ENCODE measurements around the gene SRP68.

SRP68 gene

DNA sequence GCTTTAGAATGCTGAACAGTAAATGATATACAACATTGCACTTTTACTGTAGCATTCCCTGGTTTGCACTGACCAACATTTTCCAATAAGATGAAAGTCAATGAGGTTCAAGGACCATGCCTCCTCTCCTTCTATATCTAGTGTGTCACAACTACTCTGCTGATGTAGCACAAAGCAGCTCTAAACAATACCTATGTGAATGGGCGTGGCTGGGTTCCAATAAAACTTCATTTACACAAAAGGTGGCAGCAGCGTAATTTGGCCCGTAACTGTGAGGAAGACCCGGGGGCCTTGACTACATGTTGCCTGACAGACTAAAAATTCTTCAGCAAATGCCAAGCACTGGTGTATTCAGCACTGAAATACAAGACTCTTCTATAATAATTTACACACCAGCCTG lies 6.5 kb downstream of the SRP68 start:
- no peak for TF ChIP-seq FOXP2 (optimal IDR thresholded peaks at IDR 0.05; ENCODE audit: borderline replicate concordance, extremely low read depth, extremely low read length, insufficient read depth)
- TF ChIP-seq POLR2AphosphoS5 (IDR thresholded peaks at IDR 0.05; ENCODE audit: low read depth, low read length): no peak
- no peak for TF ChIP-seq TAF1 (IDR thresholded peaks at IDR 0.05; ENCODE audit: borderline replicate concordance, insufficient read depth, low read length)
- TF ChIP-seq SIN3A (IDR thresholded peaks at IDR 0.05; ENCODE audit: borderline replicate concordance, insufficient read depth, low read length): no peak
- no peak for TF ChIP-seq REST (IDR thresholded peaks at IDR 0.05; ENCODE audit: insufficient read depth in 1 of 2, low read depth in 2 of 2, low read length in 2 of 2)

DNA sequence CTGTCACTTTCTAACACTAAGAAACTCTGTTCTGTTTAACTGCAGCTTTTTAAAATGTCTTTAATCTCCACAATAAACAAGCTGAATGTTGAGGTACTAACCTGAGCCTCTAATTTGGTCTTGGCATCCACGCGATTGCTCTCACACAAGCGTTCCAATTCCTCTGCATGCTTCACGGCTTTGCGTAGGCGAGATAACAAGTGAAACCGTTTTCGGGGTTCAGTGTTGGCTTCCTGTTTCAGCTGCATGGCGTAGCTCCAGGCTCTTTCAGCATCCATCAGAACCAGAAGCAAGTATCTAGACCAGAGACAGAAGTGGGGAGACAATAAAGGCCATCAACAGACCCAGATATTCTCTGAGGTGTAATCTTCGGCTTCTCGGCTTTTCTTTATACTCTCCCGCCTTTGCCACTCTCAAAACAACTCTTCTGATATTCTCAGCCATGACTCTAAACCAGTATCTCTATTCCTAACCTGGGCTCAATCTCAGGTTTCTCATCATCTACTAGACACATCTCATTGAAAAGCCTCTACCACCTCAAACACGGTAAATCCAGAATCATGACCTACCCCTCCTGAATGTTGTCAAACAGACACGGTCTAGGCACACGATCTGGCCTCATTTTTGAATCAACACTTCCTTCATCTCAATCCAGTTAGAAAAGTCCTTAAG lies 8.3 kb downstream of the SRP68 start:
- TF ChIP-seq POLR2AphosphoS5 (IDR thresholded peaks at IDR 0.05; ENCODE audit: low read depth, low read length): no peak
- no peak for TF ChIP-seq REST (IDR thresholded peaks at IDR 0.05; ENCODE audit: insufficient read depth in 1 of 2, low read depth in 2 of 2, low read length in 2 of 2)
- no peak for TF ChIP-seq TAF1 (IDR thresholded peaks at IDR 0.05; ENCODE audit: borderline replicate concordance, insufficient read depth, low read length)
- TF ChIP-seq FOXP2 (optimal IDR thresholded peaks at IDR 0.05; ENCODE audit: borderline replicate concordance, extremely low read depth, extremely low read length, insufficient read depth): no peak
- no peak for TF ChIP-seq SIN3A (IDR thresholded peaks at IDR 0.05; ENCODE audit: borderline replicate concordance, insufficient read depth, low read length)

DNA sequence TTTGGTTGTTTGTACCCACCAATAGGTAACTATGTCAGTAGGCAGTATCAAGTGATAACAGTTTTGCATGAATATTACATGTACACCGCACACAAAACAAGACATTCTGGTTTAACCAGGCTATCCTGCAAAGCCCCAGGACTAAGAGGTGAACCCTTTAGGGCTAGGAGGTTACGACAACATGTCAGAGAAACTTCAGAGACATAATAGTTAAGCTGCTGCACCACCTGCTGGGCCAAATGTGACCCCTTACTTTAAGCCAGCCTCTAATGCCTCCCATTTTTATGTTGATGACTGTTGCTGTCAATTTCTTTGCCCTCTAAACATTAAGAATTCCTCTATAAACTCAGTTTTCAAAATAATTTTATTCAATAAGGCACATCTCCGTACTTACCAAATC lies 15.4 kb downstream of the SRP68 start:
- TF ChIP-seq TAF1 (IDR thresholded peaks at IDR 0.05; ENCODE audit: borderline replicate concordance, insufficient read depth, low read length): no peak
- TF ChIP-seq FOXP2 (optimal IDR thresholded peaks at IDR 0.05; ENCODE audit: borderline replicate concordance, extremely low read depth, extremely low read length, insufficient read depth): no peak
- no peak for TF ChIP-seq POLR2AphosphoS5 (IDR thresholded peaks at IDR 0.05; ENCODE audit: low read depth, low read length)
- no peak for TF ChIP-seq SIN3A (IDR thresholded peaks at IDR 0.05; ENCODE audit: borderline replicate concordance, insufficient read depth, low read length)
- no peak for TF ChIP-seq REST (IDR thresholded peaks at IDR 0.05; ENCODE audit: insufficient read depth in 1 of 2, low read depth in 2 of 2, low read length in 2 of 2)

GRCh38 chr17:76054112-76054476 lies 18.2 kb downstream of the SRP68 start:
- TF ChIP-seq POLR2AphosphoS5 (IDR thresholded peaks at IDR 0.05; ENCODE audit: low read depth, low read length) (no peak), REST (IDR thresholded peaks at IDR 0.05; ENCODE audit: insufficient read depth in 1 of 2, low read depth in 2 of 2, low read length in 2 of 2) (no peak), SIN3A (IDR thresholded peaks at IDR 0.05; ENCODE audit: borderline replicate concordance, insufficient read depth, low read length) (no peak), FOXP2 (optimal IDR thresholded peaks at IDR 0.05; ENCODE audit: borderline replicate concordance, extremely low read depth, extremely low read length, insufficient read depth) (no peak), TAF1 (IDR thresholded peaks at IDR 0.05; ENCODE audit: borderline replicate concordance, insufficient read depth, low read length) (no peak)
